Femur (tissue), 1 donor: ENCODE results near the gene SMAD7.

Experiments
- DNase-seq: peaks from one replicate; pipeline ENCODE4 v3.0.0-alpha.2; 2017

SMAD7 gene

GRCh38 chr18:48986851-48987761, 36.3 kb upstream of the SMAD7 start:
- DNase-seq = peak; percentile 24

GRCh38 chr18:48985161-48985560, 34.4 kb upstream of the SMAD7 start:
- no peak for DNase-seq

GRCh38 chr18:48983793-48984437, 33.1 kb upstream of the SMAD7 start:
- no peak for DNase-seq

GRCh38 chr18:48982266-48982665, 31.5 kb upstream of the SMAD7 start:
- DNase-seq = no peak

- DNase-seq = no peak
Observed at GRCh38 chr18:48979944-48980890, 29.5 kb upstream of the SMAD7 start.

GRCh38 chr18:48977914-48978313, 27.1 kb upstream of the SMAD7 start:
- DNase-seq = no peak

GRCh38 chr18:48975817-48976649, 25.3 kb upstream of the SMAD7 start:
- DNase-seq = peak; percentile 78

GRCh38 chr18:48975120-48975816, 24.5 kb upstream of the SMAD7 start:
- no peak for DNase-seq

- DNase-seq = no peak
Observed at GRCh38 chr18:48974304-48975119, 23.7 kb upstream of the SMAD7 start.

- no peak for DNase-seq
Observed at GRCh38 chr18:48973731-48974130, 23.0 kb upstream of the SMAD7 start.

- DNase-seq = no peak
Observed at GRCh38 chr18:48968412-48969215, 17.8 kb upstream of the SMAD7 start.

- no peak for DNase-seq
Observed at GRCh38 chr18:48967545-48967944, 16.8 kb upstream of the SMAD7 start.

GRCh38 chr18:48966523-48966922, 15.8 kb upstream of the SMAD7 start:
- DNase-seq = no peak

GRCh38 chr18:48963586-48964470, 13.1 kb upstream of the SMAD7 start:
- no peak for DNase-seq

GRCh38 chr18:48962994-48963561, 12.3 kb upstream of the SMAD7 start:
- DNase-seq = no peak

- no peak for DNase-seq
Observed at GRCh38 chr18:48962252-48962993, 11.7 kb upstream of the SMAD7 start.

- no peak for DNase-seq
Observed at GRCh38 chr18:48961547-48961946, 10.8 kb upstream of the SMAD7 start.
